Measurements from ENCODE around the gene ZFX. TPM values are rescaled to one million over a fixed set of nuclear protein-coding genes. Genes with fewer than 3 reads are reported as not detected.

ZFX gene
- total and polyA plus RNA-seq, 4 donors, result 7.5 to 72.4 (median 32.5) TPM

DNA sequence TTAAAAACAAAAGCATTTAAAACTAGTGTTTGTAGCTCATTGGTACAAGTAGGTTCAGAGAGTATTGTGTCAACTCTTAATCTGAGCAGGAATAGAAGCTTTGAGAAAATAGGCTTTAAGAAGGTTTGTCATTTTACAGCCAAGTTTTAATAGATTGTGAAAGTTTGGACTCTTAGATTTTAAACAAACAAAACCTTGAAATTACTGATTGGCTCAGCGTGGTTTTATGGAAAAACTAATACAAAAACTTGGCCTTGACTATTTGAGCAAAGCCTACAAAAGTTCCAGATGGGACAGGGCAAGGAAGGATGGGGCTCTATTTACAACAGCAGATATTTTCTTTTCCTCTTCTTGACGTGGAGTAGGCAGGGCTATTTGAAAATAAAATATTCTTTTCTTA lies 16.5 kb downstream of the ZFX start:
- Histone ChIP-seq H3K4me3 (no peak overlapping the region), H3K9me3 (ENCODE audit: control insufficient read depth in 4 of 4, insufficient read depth in 3 of 4, low read length in 3 of 4) (no peaks in the 10 kb centered on the region), H3K27ac (ENCODE audit: low read depth in 1 of 2, low read length in 1 of 2) (no peak overlapping the region), H3K9ac (ENCODE audit: insufficient read depth in 1 of 2, low read length in 2 of 2) (no peak overlapping the region), H3K36me3 (ENCODE audit: control insufficient read depth in 4 of 4, insufficient read depth in 4 of 4, low read length in 4 of 4) (peaks cover 0 to 4% (median 1%) of the 10 kb centered on the region in 4 donors), H3K4me1 (ENCODE audit: control insufficient read depth in 5 of 5, insufficient read depth in 5 of 5, low read length in 5 of 5) (peaks cover 0 to 11% (median 5%) of the 10 kb centered on the region in 5 donors), H3K27me3 (ENCODE audit: control insufficient read depth in 3 of 3, insufficient read depth in 3 of 3, low read length in 2 of 3) (no peaks in the 10 kb centered on the region)
- TF ChIP-seq, protein P1, sequence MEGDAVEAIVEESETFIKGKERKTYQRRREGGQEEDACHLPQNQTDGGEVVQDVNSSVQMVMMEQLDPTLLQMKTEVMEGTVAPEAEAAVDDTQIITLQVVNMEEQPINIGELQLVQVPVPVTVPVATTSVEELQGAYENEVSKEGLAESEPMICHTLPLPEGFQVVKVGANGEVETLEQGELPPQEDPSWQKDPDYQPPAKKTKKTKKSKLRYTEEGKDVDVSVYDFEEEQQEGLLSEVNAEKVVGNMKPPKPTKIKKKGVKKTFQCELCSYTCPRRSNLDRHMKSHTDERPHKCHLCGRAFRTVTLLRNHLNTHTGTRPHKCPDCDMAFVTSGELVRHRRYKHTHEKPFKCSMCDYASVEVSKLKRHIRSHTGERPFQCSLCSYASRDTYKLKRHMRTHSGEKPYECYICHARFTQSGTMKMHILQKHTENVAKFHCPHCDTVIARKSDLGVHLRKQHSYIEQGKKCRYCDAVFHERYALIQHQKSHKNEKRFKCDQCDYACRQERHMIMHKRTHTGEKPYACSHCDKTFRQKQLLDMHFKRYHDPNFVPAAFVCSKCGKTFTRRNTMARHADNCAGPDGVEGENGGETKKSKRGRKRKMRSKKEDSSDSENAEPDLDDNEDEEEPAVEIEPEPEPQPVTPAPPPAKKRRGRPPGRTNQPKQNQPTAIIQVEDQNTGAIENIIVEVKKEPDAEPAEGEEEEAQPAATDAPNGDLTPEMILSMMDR (IDR thresholded peaks at IDR 0.05; ENCODE audit: control extremely low read depth, extremely low read depth), result no peak
- ATAC-seq (ENCODE audit: insufficient read depth, low FRiP score) (no peak), DNase-seq (peak in 1 of 3 donors; percentile 36)
- WGBS, 2 donors, result 33 to 45% methylated on average over 2 of the region's 2 CpGs

GRCh38 chrX:24167719-24168472 lies 18.4 kb downstream of the ZFX start:
- H3K27me3 ChIP-seq (ENCODE audit: control insufficient read depth in 3 of 3, insufficient read depth in 3 of 3, low read length in 2 of 3), result no peaks in the 10 kb centered on the region
- H3K9me3 ChIP-seq (ENCODE audit: control insufficient read depth in 4 of 4, insufficient read depth in 3 of 4, low read length in 3 of 4), result no peaks in the 10 kb centered on the region
- DNase-seq (no peak), ATAC-seq (ENCODE audit: insufficient read depth, low FRiP score) (no peak)
- no peak overlapping the region for H3K4me3 ChIP-seq
- H3K27ac ChIP-seq (ENCODE audit: low read depth in 1 of 2, low read length in 1 of 2), result no peak overlapping the region
- H3K36me3 ChIP-seq (ENCODE audit: control insufficient read depth in 4 of 4, insufficient read depth in 4 of 4, low read length in 4 of 4), result peaks cover 0 to 6% (median under 1%) of the 10 kb centered on the region in 4 donors
- H3K9ac ChIP-seq (ENCODE audit: insufficient read depth in 1 of 2, low read length in 2 of 2), result no peak overlapping the region
- peaks cover 2 to 16% (median 5%) of the 10 kb centered on the region in 5 donors for H3K4me1 ChIP-seq (ENCODE audit: control insufficient read depth in 5 of 5, insufficient read depth in 5 of 5, low read length in 5 of 5)
- TF ChIP-seq, protein P1 (IDR thresholded peaks at IDR 0.05; ENCODE audit: control extremely low read depth, extremely low read depth), result no peak

DNA sequence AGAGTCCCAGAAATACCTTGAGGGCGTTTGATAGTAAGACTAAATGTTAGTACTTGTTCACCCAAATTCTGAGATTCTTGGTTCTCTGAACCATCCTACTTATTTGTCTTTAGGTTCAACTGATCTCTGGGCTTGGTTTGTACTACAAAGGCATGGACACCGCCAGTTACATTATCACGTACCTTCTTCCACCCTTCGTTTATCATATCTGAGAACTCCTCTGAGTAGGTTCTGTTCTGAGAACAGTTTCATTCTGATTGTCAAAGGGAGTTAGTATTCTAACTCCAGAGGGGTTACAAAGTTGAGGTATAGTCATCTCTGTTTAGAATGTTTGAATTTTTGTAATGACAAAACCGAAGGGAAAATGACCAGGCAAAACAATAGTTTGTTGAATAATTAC lies 19.3 kb downstream of the ZFX start:
- no peaks in the 10 kb centered on the region for H3K27me3 ChIP-seq (ENCODE audit: control insufficient read depth in 3 of 3, insufficient read depth in 3 of 3, low read length in 2 of 3)
- H3K27ac ChIP-seq (ENCODE audit: low read depth in 1 of 2, low read length in 1 of 2), result no peak overlapping the region
- ATAC-seq (ENCODE audit: insufficient read depth, low FRiP score) (no peak), DNase-seq (no peak)
- WGBS, 2 donors, result 82 to 86% methylated on average over 5 of the region's 5 CpGs
- TF ChIP-seq, protein P1 (IDR thresholded peaks at IDR 0.05; ENCODE audit: control extremely low read depth, extremely low read depth), result no peak
- peaks cover 2 to 20% (median 5%) of the 10 kb centered on the region in 5 donors for H3K4me1 ChIP-seq (ENCODE audit: control insufficient read depth in 5 of 5, insufficient read depth in 5 of 5, low read length in 5 of 5)
- no peak overlapping the region for H3K9ac ChIP-seq (ENCODE audit: insufficient read depth in 1 of 2, low read length in 2 of 2)
- H3K4me3 ChIP-seq, result no peak overlapping the region
- peaks cover 0 to 11% (median 2%) of the 10 kb centered on the region in 4 donors for H3K36me3 ChIP-seq (ENCODE audit: control insufficient read depth in 4 of 4, insufficient read depth in 4 of 4, low read length in 4 of 4)
- no peaks in the 10 kb centered on the region for H3K9me3 ChIP-seq (ENCODE audit: control insufficient read depth in 4 of 4, insufficient read depth in 3 of 4, low read length in 3 of 4)
